Left ventricle myocardium inferior (tissue), 1 donor: ENCODE data around the gene ACTL8. TPM values are rescaled to one million over a fixed set of nuclear protein-coding genes. Genes with fewer than 3 reads are reported as not detected.

ENCODE experiments used
- DNase-seq: peaks from one replicate; pipeline ENCODE4 v3.0.0-alpha.2; 2020
- H3K27ac ChIP-seq: fragments of 200-600 bp; replicated peaks from 2 replicates; pipeline ENCODE4 v1.8.0; 2021
- H3K27me3 ChIP-seq: fragments of 200-600 bp; 2 replicates; pipeline ENCODE4 v1.8.0; 2021; ENCODE audit warnings: low read depth
- H3K36me3 ChIP-seq: fragments of 200-600 bp; 2 replicates; pipeline ENCODE4 v1.8.0; 2021
- H3K4me1 ChIP-seq: fragments of 200-600 bp; 2 replicates; pipeline ENCODE4 v1.8.0; 2021
- H3K4me3 ChIP-seq: fragments of 200-600 bp; 2 replicates; pipeline ENCODE4 v1.8.0; 2021; ENCODE audit warnings: mild to moderate bottlenecking, moderate library complexity
- H3K9me3 ChIP-seq: fragments of 200-600 bp; replicated peaks from 2 replicates; pipeline ENCODE4 v1.8.0; 2021
- intact Hi-C: fragments of 100-400 bp; cut with micrococcal nuclease; formaldehyde crosslinking; loops from one replicate; pipeline ENCODE4 v1.11.0; 2022
- total RNA-seq: library from RNA; stranded (reverse); fragmentation: NEBNext Ultra II Directional; extraction: Animal tissue kit (Norgen Biotek cat#: 25700); gene quantifications from one replicate; pipeline ENCODE4 v1.2.1, GENCODE V29; 2021
- TF ChIP-seq, protein P1 (sequence below): fragments of 200-600 bp; IDR thresholded peaks from 2 replicates; pipeline ENCODE4 v1.8.0; 2021; ENCODE audit warnings: antibody characterized with exemption, mild to moderate bottlenecking, borderline replicate concordance
- donor health status: DM: no; HTN: yes; CAD: no; lungs with severe emphysema.

ACTL8 gene
- total RNA-seq, 1 donor from 2014 or later: not detected

DNA sequence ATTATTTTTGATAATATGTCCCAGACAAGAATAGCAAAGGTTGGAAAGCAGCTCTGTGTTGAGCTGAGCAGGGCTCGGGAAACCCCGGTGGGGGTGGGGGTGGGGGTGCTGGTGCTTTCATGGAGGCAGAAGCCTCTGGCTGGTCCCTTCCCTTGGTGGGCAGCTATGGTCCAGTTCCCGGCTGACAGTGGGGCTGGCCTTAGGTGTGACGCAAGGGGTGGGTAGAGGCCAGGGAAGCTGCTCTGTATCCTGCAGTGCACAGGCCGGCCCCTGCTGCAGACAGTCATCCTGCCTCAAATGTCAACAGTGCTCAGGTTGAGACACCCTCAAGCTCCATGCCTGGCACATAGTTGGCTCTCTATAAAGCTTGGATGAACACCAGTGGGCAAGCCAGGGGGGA, 8.9 kb downstream of the ACTL8 start:
- Histone ChIP-seq H3K9me3 (peaks cover 22% of the 10 kb centered on the region), H3K27me3 (peaks cover 59% of the 10 kb centered on the region), H3K36me3 (no peaks in the 10 kb centered on the region), H3K4me1 (no peaks in the 10 kb centered on the region), H3K27ac (no peak overlapping the region), H3K4me3 (no peak overlapping the region)
- TF ChIP-seq, protein P1, sequence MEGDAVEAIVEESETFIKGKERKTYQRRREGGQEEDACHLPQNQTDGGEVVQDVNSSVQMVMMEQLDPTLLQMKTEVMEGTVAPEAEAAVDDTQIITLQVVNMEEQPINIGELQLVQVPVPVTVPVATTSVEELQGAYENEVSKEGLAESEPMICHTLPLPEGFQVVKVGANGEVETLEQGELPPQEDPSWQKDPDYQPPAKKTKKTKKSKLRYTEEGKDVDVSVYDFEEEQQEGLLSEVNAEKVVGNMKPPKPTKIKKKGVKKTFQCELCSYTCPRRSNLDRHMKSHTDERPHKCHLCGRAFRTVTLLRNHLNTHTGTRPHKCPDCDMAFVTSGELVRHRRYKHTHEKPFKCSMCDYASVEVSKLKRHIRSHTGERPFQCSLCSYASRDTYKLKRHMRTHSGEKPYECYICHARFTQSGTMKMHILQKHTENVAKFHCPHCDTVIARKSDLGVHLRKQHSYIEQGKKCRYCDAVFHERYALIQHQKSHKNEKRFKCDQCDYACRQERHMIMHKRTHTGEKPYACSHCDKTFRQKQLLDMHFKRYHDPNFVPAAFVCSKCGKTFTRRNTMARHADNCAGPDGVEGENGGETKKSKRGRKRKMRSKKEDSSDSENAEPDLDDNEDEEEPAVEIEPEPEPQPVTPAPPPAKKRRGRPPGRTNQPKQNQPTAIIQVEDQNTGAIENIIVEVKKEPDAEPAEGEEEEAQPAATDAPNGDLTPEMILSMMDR: no peak
- intact Hi-C loops: no loop called here
- DNase-seq: no peak

DNA sequence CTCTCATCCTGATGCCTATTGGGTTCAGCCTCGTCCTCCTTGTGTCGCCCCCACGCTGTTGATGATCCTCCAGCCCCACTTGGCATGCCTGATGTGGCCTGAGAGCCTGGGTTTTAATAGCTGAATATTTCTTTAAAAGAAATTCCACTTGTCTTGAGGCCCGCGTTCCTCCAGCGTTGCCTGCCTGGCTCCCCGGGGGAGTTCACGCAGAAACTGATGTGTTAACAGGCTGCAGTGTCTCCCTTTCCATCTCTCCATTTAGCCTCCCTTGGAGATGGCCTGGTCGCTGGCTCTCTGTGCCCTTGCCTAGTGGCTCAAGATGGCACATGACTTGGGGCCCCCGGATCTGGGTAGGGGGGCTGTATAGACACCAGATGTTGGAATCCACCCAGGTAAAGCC, 9.5 kb downstream of the ACTL8 start:
- no peaks in the 10 kb centered on the region for H3K4me1 ChIP-seq
- intact Hi-C loops: no loop called here
- no peak overlapping the region for H3K4me3 ChIP-seq
- no peak overlapping the region for H3K27ac ChIP-seq
- no peaks in the 10 kb centered on the region for H3K36me3 ChIP-seq
- peaks cover 57% of the 10 kb centered on the region for H3K27me3 ChIP-seq
- TF ChIP-seq, protein P1: no peak
- H3K9me3 ChIP-seq: peaks cover 16% of the 10 kb centered on the region
- DNase-seq: no peak

DNA sequence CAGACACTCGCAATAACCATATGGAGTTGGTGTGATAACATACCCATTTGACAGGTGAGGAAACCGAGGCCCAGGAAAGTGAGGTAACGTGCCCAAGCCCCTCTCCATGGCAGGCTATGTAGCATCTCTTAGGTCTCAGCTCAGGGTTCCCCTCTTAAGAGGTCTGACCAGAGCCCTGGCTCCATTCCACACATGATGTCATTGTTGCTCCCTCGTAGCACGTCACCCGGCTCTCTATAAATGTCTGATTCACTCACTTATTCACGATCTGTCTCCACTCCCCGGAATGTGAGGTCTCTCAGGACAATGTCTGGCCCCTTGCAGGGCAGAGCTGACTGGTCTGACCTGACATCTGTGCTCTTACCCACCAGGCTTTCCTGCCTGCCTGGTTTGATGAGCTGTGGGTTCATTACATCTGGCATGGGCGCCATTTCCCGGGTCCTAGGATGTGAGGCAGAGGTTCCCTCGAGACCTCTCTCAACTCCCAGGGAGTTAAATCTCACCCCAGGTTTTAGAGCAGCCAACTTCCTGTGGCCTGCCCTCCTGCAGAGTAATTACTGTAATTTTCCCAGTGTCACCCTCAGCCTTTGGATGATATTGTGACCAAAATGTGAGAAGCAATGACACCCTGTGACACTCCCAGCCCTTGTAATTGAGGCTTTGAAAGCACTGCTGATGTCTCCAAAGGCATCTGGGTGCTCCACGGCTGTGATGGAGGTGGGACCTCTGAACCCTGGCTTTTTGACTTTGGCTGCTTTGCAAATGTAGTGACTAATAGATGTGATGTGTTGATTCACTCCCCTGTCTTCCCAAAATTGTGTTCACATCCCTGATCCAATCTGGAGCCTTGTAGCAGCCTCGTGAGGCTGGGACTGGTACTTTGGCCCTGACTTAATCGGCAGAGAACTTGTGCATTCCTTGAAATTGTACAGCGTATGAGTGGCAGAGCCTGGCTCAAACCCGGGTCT, 10.6 kb downstream of the ACTL8 start:
- H3K27me3 ChIP-seq: peaks cover 54% of the 10 kb centered on the region
- no peaks in the 10 kb centered on the region for H3K36me3 ChIP-seq
- H3K9me3 ChIP-seq: peaks cover 5% of the 10 kb centered on the region
- no peaks in the 10 kb centered on the region for H3K4me1 ChIP-seq
- H3K4me3 ChIP-seq: no peak overlapping the region
- no peak overlapping the region for H3K27ac ChIP-seq
- DNase-seq: no peak
- TF ChIP-seq, protein P1: no peak
- intact Hi-C loops: no loop called here

DNA sequence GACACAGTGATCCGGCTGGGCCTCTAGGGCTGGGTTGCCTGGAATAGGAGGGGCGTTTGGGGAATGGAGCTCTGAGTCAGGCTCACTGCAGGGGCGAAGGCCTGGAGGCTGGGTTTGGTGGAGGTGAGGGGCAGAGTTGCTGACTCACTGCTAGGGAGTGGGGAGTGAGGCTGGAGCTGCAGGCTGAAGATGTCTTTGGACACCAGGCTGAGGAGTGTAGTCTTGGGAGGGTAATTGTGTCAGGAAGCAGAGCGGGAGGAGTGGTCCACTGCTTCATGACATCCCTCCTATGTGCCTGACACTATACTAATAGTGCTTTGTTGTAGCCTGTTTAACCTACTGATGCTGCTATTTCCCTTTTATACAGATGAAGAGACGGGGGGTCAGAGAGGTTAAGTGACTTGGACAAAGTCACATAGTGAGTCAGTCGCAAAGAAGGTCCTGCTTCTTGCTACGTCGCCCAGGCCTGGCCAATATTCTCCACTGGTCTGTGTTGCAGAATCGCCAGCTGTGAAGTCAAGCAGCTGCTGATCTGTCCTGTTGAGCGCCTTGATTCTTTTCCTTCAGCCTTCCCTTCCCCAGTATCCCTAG, 13.6 kb downstream of the ACTL8 start:
- H3K36me3 ChIP-seq: no peaks in the 10 kb centered on the region

DNA sequence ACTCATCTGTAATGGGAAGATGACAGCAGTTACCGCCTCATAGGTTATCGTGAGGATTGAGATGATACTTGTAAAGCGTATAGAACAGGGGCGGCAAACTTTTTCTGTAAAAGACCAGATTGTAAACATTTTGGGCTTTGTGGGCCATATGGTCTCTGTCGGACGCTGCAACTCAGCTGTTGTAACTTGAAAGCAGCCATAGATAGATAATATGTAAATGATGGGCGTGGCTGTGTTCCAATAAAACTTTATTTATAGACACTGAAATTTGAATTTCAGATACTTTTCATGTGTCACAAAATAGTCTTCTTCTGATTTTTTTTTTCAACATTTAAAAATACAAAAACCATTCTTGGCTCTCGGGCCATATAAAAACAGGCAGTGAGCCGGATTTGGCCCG, 15.8 kb downstream of the ACTL8 start:
- Histone ChIP-seq H3K27me3 (peaks cover 53% of the 10 kb centered on the region), H3K36me3 (no peaks in the 10 kb centered on the region), H3K27ac (no peak overlapping the region), H3K9me3 (no peaks in the 10 kb centered on the region), H3K4me1 (no peaks in the 10 kb centered on the region), H3K4me3 (no peak overlapping the region)
- TF ChIP-seq, protein P1: no peak
- intact Hi-C loops: no loop called here
- DNase-seq: no peak

More for the DNA sequence above, 13.6 kb downstream of the ACTL8 start:
- peaks cover 53% of the 10 kb centered on the region for H3K27me3 ChIP-seq
- H3K9me3 ChIP-seq: no peaks in the 10 kb centered on the region
- intact Hi-C loops: no loop called here
- TF ChIP-seq, protein P1: no peak
- no peak overlapping the region for H3K4me3 ChIP-seq
- no peak overlapping the region for H3K27ac ChIP-seq
- peak; percentile 21 for DNase-seq
- H3K4me1 ChIP-seq: no peaks in the 10 kb centered on the region
